DMS79 (cell line): Measurements from ENCODE around the gene SERTAD3.
A peak's percentile ranks its signal among the peaks of the same experiment; 100 is the strongest.

Experiments used
- DNase-seq: peaks from one replicate; lab custom pipeline; 2025; lab: John Stamatoyannopoulos, UW

SERTAD3 gene

GRCh38 chr19:40424637-40425449 lies 19.3 kb downstream of the SERTAD3 start:
- no peak for DNase-seq

- DNase-seq = no peak
These were observed 20.2 kb downstream of the SERTAD3 start for GRCh38 chr19:40423938-40424337.

- DNase-seq = no peak
These were observed 21.2 kb downstream of the SERTAD3 start for GRCh38 chr19:40422748-40423566.

- DNase-seq = no peak
These were observed 22.0 kb downstream of the SERTAD3 start for GRCh38 chr19:40421993-40422747.

- DNase-seq = peak; percentile 64
These were observed 23.1 kb downstream of the SERTAD3 start for GRCh38 chr19:40420766-40421765.

- no peak for DNase-seq
These were observed 23.7 kb downstream of the SERTAD3 start for GRCh38 chr19:40420451-40420765.

- no peak for DNase-seq
These were observed 24.4 kb downstream of the SERTAD3 start for GRCh38 chr19:40419780-40420179.

- DNase-seq = no peak
These were observed 25.0 kb downstream of the SERTAD3 start for GRCh38 chr19:40419066-40419612.

- no peak for DNase-seq
These were observed 26.1 kb downstream of the SERTAD3 start for GRCh38 chr19:40418040-40418439.

- DNase-seq = no peak
These were observed 26.5 kb downstream of the SERTAD3 start for GRCh38 chr19:40417643-40417981.

- DNase-seq = no peak
These were observed 27.1 kb downstream of the SERTAD3 start for GRCh38 chr19:40416918-40417642.

- DNase-seq = no peak
These were observed 28.4 kb downstream of the SERTAD3 start for GRCh38 chr19:40415768-40416167.

- DNase-seq = no peak
These were observed 29.3 kb downstream of the SERTAD3 start for GRCh38 chr19:40414542-40415535.

- no peak for DNase-seq
These were observed 30.8 kb downstream of the SERTAD3 start, which contains the start of gene PRX for GRCh38 chr19:40413291-40413845. Gene PRX, minus strand, starts transcription at chr19:40413378. Its CDS starts 5,446 bp downstream, at chr19:40407932.

GRCh38 chr19:40412866-40413265 lies 31.3 kb downstream of the SERTAD3 start:
- no peak for DNase-seq

GRCh38 chr19:40411958-40412499 lies 32.1 kb downstream of the SERTAD3 start:
- no peak for DNase-seq

GRCh38 chr19:40411125-40411842 lies 32.9 kb downstream of the SERTAD3 start:
- DNase-seq = no peak

- DNase-seq = no peak
These were observed 34.1 kb downstream of the SERTAD3 start for GRCh38 chr19:40410030-40410389.
